Thoracic aorta (tissue), 2 donors: Measurements from ENCODE around the gene MYMK. TPM values are rescaled to one million over a fixed set of nuclear protein-coding genes. Genes with fewer than 3 reads are reported as not detected.

Experiments
- ATAC-seq: fragments of 150-250 bp; one replicate; pipeline ENCODE4 v1.8.0; 2017; ENCODE audit warnings: low read depth; ENCODE audit not compliant: insufficient number of reproducible peaks, low FRiP score
- DNase-seq: peaks from one replicate; pipeline ENCODE4 v3.0.0-alpha.2; 2020; ENCODE audit warnings: low spot score
- H3K27ac ChIP-seq, 2 donors: fragments of 200-600 bp; sonication (generic); 1 replicate in 1 of 2; 2 replicates in 1 of 2; pipeline ENCODE4 v1.5.1; 2016; ENCODE audit warnings: mild to moderate bottlenecking in 2 of 2, moderate library complexity in 2 of 2
- H3K27me3 ChIP-seq: fragments of 200-600 bp; sonication (generic); replicated peaks from 2 replicates; pipeline ENCODE4 v1.6.0; 2016; ENCODE audit warnings: mild to moderate bottlenecking; ENCODE audit not compliant: insufficient read depth
- H3K36me3 ChIP-seq: fragments of 200-600 bp; sonication (generic); one replicate; pipeline ENCODE4 v1.5.1; 2016
- H3K4me1 ChIP-seq, 2 donors: fragments of 200-600 bp; sonication (generic); 1 replicate in 1 of 2; 2 replicates in 1 of 2; pipeline versions ENCODE4 v1.5.1 to v1.6.0; 2016; ENCODE audit warnings: low read depth in 2 of 2, mild to moderate bottlenecking in 1 of 2; ENCODE audit not compliant: control insufficient read depth in 1 of 2
- H3K4me3 ChIP-seq: fragments of 200-600 bp; sonication (generic); 2 replicates; pipeline ENCODE4 v1.5.1; 2016; ENCODE audit warnings: mild to moderate bottlenecking
- H3K9me3 ChIP-seq: fragments of 200-600 bp; sonication (generic); 2 replicates; pipeline ENCODE4 v1.5.1; 2016
- total RNA-seq, 2 donors: library from RNA; depleted of rRNA; stranded (reverse); fragments of >200 nt; gene quantifications; one replicate each; pipeline versions ENCODE4 v1.1.0 to v1.2.3, GENCODE V29; 2016
- TF ChIP-seq, protein P1 (sequence below): fragments of 200-600 bp; sonication (generic); IDR thresholded peaks from one replicate; pipeline ENCODE4 v1.5.1; 2019; ENCODE audit warnings: antibody characterized with exemption

MYMK gene
- total RNA-seq, 2 donors from 2014 or later, result not detected

DNA sequence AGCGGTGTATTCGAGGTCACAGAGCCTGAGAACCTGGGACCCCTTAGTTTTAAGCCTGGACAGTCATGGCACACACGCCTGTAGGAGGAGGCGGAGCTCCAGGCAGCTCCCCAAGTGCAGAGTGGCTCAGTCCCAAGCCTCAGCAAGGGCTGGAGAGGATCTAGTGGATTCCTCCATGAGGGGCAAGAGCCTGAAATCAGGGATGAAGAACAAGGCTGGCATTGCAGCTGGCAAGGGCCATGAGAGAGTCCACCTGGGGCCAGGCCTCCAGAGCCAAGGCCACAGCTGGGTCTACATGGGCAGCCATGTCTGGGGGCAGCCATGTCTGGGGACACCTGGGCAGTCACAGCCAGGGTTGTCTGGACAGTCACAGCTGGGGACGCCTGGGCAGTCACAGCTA, 31.6 kb upstream of the MYMK start:
- H3K4me3 ChIP-seq, result no peak overlapping the region
- TF ChIP-seq, protein P1, sequence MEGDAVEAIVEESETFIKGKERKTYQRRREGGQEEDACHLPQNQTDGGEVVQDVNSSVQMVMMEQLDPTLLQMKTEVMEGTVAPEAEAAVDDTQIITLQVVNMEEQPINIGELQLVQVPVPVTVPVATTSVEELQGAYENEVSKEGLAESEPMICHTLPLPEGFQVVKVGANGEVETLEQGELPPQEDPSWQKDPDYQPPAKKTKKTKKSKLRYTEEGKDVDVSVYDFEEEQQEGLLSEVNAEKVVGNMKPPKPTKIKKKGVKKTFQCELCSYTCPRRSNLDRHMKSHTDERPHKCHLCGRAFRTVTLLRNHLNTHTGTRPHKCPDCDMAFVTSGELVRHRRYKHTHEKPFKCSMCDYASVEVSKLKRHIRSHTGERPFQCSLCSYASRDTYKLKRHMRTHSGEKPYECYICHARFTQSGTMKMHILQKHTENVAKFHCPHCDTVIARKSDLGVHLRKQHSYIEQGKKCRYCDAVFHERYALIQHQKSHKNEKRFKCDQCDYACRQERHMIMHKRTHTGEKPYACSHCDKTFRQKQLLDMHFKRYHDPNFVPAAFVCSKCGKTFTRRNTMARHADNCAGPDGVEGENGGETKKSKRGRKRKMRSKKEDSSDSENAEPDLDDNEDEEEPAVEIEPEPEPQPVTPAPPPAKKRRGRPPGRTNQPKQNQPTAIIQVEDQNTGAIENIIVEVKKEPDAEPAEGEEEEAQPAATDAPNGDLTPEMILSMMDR, result no peak
- H3K27me3 ChIP-seq, result no peaks in the 10 kb centered on the region
- H3K9me3 ChIP-seq, result no peaks in the 10 kb centered on the region
- H3K27ac ChIP-seq, result no peak overlapping the region
- H3K36me3 ChIP-seq, result no peaks in the 10 kb centered on the region
- no peak for ATAC-seq
- H3K4me1 ChIP-seq, result peaks cover 10 to 28% of the 10 kb centered on the region in 2 donors
- DNase-seq, result no peak

DNA sequence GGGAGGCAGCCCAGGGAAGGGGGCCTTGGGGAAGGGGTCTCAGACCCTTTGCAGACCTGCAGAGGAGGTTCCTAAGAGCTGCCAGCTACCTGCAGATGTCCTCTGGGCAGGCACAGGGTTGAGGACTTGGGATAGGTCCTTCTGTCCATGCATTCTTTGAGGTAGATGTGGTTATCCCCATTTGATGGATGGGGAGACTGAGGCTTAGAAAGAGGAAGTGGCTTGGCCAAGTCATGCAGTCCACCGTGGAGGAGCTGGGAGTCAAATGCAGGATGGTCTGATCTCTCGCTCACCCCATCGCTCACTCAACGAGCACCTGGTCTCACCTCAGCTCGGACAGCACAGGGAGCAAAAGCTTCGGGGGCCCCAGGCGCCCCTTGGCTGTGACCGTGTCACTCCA, 30.0 kb upstream of the MYMK start:
- DNase-seq (no peak), ATAC-seq (no peak)
- no peaks in the 10 kb centered on the region for H3K9me3 ChIP-seq
- no peak overlapping the region for H3K27ac ChIP-seq
- no peak overlapping the region for H3K4me3 ChIP-seq
- H3K36me3 ChIP-seq, result no peaks in the 10 kb centered on the region
- H3K27me3 ChIP-seq, result no peaks in the 10 kb centered on the region
- H3K4me1 ChIP-seq, result peaks cover 10 to 19% of the 10 kb centered on the region in 2 donors
- TF ChIP-seq, protein P1, result no peak

DNA sequence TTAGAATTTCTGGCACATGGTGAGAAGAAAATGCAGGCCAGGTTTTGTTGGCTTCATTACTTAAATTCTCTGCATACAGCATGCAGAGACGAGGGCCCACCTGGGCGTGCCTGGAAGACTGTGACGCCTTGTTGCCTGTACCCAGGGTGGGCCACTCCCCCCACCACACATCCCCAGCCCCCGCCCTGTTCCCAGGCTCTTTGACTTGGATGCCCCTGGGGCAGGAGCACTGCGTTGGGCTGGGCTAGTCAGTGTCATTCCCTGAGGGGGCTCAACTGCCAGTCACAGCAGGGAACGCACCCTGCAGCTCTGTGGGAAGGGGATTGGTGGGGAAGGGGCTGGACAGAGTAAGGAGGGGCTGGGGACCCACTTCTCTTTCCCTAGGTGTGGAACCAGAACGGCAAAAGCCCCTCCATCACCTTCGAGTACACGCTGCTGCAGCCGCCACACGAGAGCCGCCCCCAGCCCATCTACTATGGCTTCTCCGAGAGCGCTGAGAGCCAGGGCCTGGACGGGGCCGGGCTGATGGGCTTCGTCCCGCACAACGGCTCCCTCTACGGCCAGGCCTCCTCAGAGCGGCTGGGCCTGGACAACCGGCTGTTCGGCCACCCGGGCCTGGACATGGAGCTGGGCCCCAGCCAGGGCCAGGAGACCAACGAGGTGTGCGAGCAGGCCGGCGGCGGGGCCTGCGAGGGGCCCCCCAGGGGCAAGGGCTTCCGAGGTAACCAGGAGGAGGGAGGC, 29.4 kb upstream of the MYMK start:
- H3K27me3 ChIP-seq, result no peaks in the 10 kb centered on the region
- ATAC-seq, result no peak
- no peaks in the 10 kb centered on the region for H3K9me3 ChIP-seq
- no peak for DNase-seq
- no peaks in the 10 kb centered on the region for H3K36me3 ChIP-seq
- TF ChIP-seq, protein P1, result no peak
- H3K27ac ChIP-seq, result no peak overlapping the region
- H3K4me3 ChIP-seq, result no peak overlapping the region
- H3K4me1 ChIP-seq, result peaks cover 10 to 16% of the 10 kb centered on the region in 2 donors

DNA sequence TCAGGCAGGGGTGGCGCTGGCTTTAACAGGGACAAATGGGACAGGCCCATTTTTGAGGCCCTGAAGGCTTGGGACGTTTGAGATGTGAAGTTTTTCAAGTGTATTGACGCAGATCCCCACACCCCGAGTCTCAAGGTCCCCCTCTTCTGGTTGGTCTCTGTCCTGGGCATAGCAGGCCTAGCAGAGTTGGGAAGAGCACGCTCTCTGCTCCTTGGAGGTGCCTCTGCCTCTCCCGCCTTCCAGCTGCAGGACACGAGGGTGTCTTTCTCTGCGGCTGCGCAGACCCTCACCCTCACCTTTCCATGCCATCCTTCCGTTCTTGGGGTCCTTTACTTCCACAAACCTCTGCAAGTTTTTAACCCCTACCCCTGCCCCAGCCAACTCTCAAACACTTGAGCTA, 28.4 kb upstream of the MYMK start:
- Histone ChIP-seq H3K9me3 (no peaks in the 10 kb centered on the region), H3K27ac (no peak overlapping the region), H3K4me1 (peaks cover 2 to 6% of the 10 kb centered on the region in 2 donors), H3K27me3 (no peaks in the 10 kb centered on the region), H3K4me3 (no peak overlapping the region), H3K36me3 (no peaks in the 10 kb centered on the region)
- no peak for ATAC-seq
- TF ChIP-seq, protein P1, result no peak
- DNase-seq, result no peak

DNA sequence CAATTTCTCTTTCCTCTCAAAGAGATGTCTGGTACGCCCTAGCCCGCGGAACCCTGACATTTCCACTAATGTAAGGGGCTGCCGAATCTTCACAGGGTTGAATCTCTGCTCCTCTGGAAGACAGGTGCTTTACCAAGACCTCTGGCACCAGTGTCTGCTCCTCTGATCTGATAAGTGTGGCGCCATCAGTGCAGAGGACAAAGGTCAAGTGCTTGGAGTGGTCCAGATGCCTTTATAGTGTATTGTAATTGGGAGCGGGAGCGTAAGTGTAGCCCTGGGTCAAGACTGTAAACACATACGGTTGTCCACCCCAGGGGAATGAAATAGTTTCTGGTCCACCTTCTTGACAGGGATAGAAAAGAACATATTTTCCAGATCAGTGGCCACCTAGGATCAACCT, 27.5 kb upstream of the MYMK start:
- ATAC-seq (no peak), DNase-seq (no peak)
- Histone ChIP-seq H3K4me3 (no peak overlapping the region), H3K36me3 (no peaks in the 10 kb centered on the region), H3K9me3 (no peaks in the 10 kb centered on the region), H3K4me1 (no peaks in the 10 kb centered on the region), H3K27me3 (no peaks in the 10 kb centered on the region), H3K27ac (no peak overlapping the region)
- TF ChIP-seq, protein P1, result no peak
